ENCODE results near the gene POMT1.
A peak's percentile ranks its signal among the peaks of the same experiment; 100 is the strongest.

POMT1 gene

DNA sequence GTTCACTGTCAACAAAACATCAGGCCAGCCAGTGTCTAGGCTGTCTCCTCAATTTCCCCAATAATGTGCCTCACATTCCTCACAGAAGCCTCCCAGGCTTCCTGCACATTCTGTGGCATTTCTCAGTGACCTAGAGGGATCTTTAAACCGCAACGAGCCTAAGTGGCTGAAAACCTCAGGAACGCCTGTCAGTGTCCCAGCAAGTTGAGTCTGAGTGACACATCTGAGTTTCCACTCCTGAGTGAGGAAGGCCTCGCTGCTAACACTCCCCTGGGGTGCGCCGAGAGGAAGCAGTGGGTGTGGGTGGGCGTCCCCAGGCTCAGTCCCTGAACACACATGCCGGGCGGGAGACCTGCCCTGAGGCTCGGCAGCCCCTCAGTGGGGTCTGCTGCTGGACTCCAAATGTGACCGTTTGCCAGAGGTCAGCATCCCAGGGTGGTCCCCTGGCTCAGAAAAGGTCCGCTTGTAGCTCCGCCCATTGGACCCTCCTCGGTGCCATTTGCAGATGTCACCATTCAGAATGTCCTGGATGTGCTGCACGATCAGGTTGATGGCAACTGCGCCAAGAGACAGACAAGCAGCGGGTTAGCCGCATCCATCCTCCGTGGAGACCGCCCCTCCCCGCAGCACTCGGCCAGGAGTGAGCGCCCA is 22.1 kb downstream of the POMT1 start:
- no peak for DNase-seq (ENCODE audit: low spot score in 2 of 2)
- Mint-ChIP-seq H3K9me3 (no peaks in the 10 kb centered on the region), H3K27ac (ENCODE audit: low read depth) (no peak overlapping the region), H3K4me1 (peaks cover 1% of the 10 kb centered on the region), H3K27me3 (no peaks in the 10 kb centered on the region), H3K36me3 (ENCODE audit: insufficient read depth) (peaks cover 35% of the 10 kb centered on the region), H3K4me3 (no peak overlapping the region)
- no peak for ATAC-seq (replicated peaks; ENCODE audit: extremely low read depth, poor library complexity, severe bottlenecking)

- H3K9me3 Mint-ChIP-seq: no peaks in the 10 kb centered on the region
- ATAC-seq (replicated peaks; ENCODE audit: extremely low read depth, poor library complexity, severe bottlenecking) (no peak), DNase-seq (ENCODE audit: low spot score in 2 of 2) (no peak)
- H3K4me1 Mint-ChIP-seq: peaks cover 4% of the 10 kb centered on the region
- H3K4me3 Mint-ChIP-seq: no peak overlapping the region
- no peaks in the 10 kb centered on the region for H3K27me3 Mint-ChIP-seq
- peaks cover 35% of the 10 kb centered on the region for H3K36me3 Mint-ChIP-seq (ENCODE audit: insufficient read depth)
- H3K27ac Mint-ChIP-seq (ENCODE audit: low read depth): no peak overlapping the region
Observed at GRCh38 chr9:131525643-131526565, 23.2 kb downstream of the POMT1 start.

- ATAC-seq (replicated peaks; ENCODE audit: extremely low read depth, poor library complexity, severe bottlenecking) (no peak), DNase-seq (ENCODE audit: low spot score in 2 of 2) (no peak)
- Mint-ChIP-seq H3K27me3 (no peaks in the 10 kb centered on the region), H3K36me3 (ENCODE audit: insufficient read depth) (peaks cover 29% of the 10 kb centered on the region), H3K4me1 (peaks cover 4% of the 10 kb centered on the region), H3K4me3 (peak overlapping the region; percentile 44), H3K27ac (ENCODE audit: low read depth) (no peak overlapping the region), H3K9me3 (no peaks in the 10 kb centered on the region)
Observed at GRCh38 chr9:131528186-131528585, 25.5 kb downstream of the POMT1 start.

- Mint-ChIP-seq H3K4me1 (peaks cover 4% of the 10 kb centered on the region), H3K4me3 (peak overlapping the region; percentile 69), H3K27ac (ENCODE audit: low read depth) (no peak overlapping the region), H3K27me3 (no peaks in the 10 kb centered on the region), H3K9me3 (no peaks in the 10 kb centered on the region), H3K36me3 (ENCODE audit: insufficient read depth) (peaks cover 27% of the 10 kb centered on the region)
- DNase-seq (ENCODE audit: low spot score in 2 of 2): no peak
- ATAC-seq (replicated peaks; ENCODE audit: extremely low read depth, poor library complexity, severe bottlenecking): no peak
Observed at GRCh38 chr9:131528886-131529505, 26.3 kb downstream of the POMT1 start.

GRCh38 chr9:131529597-131530545 is 27.2 kb downstream of the POMT1 start:
- Mint-ChIP-seq H3K9me3 (no peaks in the 10 kb centered on the region), H3K4me1 (peaks cover 10% of the 10 kb centered on the region), H3K27ac (ENCODE audit: low read depth) (peak overlapping the region; percentile 65), H3K27me3 (no peaks in the 10 kb centered on the region), H3K4me3 (peak overlapping the region; percentile 69), H3K36me3 (ENCODE audit: insufficient read depth) (peaks cover 22% of the 10 kb centered on the region)
- no peak for DNase-seq (ENCODE audit: low spot score in 2 of 2)
- no peak for ATAC-seq (replicated peaks; ENCODE audit: extremely low read depth, poor library complexity, severe bottlenecking)

DNA sequence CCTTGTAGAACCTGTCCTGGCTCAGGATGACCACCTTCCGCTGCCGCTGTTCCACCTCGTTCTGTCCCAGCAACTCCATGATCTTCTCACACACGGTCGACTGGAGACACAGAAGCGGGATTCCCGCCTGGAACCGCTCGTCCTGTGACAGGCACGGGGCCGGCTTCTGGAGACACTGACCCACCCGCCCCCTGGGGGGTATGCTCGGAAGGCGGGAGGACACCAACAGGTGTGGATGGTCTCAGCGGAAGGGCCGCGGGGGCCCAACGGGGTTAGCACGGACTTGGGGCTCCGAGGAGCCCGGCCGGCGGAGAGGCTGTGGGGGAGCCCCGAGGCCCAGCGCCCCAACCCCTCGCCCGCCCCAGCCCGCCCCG is 27.8 kb downstream of the POMT1 start:
- Mint-ChIP-seq H3K36me3 (ENCODE audit: insufficient read depth) (peaks cover 22% of the 10 kb centered on the region), H3K27ac (ENCODE audit: low read depth) (no peak overlapping the region), H3K4me3 (peak overlapping the region; percentile 69), H3K27me3 (no peaks in the 10 kb centered on the region), H3K9me3 (no peaks in the 10 kb centered on the region), H3K4me1 (peaks cover 12% of the 10 kb centered on the region)
- no peak for DNase-seq (ENCODE audit: low spot score in 2 of 2)
- peak; percentile 11 for ATAC-seq (replicated peaks; ENCODE audit: extremely low read depth, poor library complexity, severe bottlenecking)

DNA sequence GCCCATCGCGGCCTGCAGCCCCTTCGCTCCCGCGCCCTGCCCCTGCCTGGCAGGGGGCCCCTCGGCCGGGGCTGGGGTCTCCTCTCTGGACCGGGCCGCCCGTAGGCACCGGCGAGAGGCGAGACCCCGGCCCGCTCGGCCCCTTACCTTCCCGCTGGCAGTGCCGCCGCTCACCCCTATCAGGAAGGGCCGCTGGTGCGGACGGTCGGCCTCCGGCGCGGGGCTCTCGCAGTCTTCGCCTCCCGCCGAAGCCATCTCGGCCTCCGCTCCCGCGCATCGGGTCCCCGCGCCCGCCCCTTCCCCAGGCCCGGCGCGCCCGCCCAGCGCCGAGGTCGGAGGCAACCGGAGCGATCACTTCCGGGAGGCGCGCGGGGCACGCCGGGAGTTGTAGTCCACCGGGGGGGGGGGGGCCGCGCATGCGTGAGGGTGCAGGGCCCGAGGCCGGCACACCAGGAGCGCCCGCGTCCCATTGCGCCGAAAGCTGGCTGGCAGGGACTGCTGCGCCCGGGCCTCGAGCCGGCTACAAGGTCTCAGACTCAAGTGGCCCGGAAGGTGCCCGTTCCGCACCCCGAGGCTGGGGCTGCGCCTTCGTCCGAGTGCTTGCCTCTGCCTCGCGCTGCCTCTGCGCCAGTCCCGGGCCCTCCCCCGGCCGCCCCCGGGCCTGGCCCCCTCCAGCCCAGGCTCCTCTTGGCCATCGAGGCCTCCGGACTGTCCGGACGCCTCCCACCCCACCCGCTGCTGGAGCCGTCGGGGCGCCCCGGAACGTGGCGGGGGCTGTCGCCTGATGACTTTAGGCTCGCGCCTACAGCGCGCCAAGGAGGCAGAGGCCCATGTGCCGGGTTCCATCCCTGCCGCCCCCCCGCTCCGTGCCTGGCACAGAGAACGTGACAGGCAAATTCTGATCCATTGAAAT is 28.5 kb downstream of the POMT1 start, which contains the start of gene UCK1:
Gene UCK1, minus strand, starts transcription at position 344 of the 913 bp plus-strand sequence. Its CDS starts 89 bp downstream, at position 255.
- no peaks in the 10 kb centered on the region for H3K27me3 Mint-ChIP-seq
- H3K4me3 Mint-ChIP-seq: peak within 1 kb of the TSS; percentile 69
- H3K9me3 Mint-ChIP-seq: no peaks in the 10 kb centered on the region
- H3K27ac Mint-ChIP-seq (ENCODE audit: low read depth): peak within 1 kb of the TSS; percentile 65
- ATAC-seq (replicated peaks; ENCODE audit: extremely low read depth, poor library complexity, severe bottlenecking) (peak; percentile 94), DNase-seq (ENCODE audit: low spot score in 2 of 2) (peak; percentile 38 to 49)
- H3K4me1 Mint-ChIP-seq: peaks cover 12% of the 10 kb centered on the region
- peaks cover 22% of the 10 kb centered on the region for H3K36me3 Mint-ChIP-seq (ENCODE audit: insufficient read depth)

DNA sequence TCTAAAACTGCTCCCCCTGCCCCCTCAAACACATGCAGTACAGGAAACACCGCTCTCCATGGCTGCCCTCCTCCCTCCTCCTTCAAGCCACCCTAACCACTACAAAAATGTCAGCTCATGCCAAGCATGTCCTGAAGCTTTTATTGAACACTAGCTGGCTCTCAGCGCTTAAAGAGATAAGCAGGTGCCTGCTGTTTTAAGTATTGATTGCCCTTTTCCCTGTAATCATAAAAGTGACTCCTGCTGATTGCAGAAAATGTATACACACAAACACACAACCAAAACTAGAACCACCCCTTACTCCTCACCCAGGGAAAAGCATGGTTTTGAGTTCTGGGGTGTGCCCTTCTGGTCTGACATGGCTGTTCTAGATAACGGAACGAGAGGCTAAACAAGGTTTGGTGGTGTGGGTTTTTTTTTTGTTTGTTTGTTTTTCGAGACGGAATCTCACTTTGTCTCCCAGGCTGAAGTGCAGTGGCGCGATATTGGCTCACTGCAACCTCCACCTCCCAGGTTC is 32.1 kb downstream of the POMT1 start:
- DNase-seq (ENCODE audit: low spot score in 2 of 2) (no peak), ATAC-seq (replicated peaks; ENCODE audit: extremely low read depth, poor library complexity, severe bottlenecking) (no peak)
- peaks cover 16% of the 10 kb centered on the region for H3K4me1 Mint-ChIP-seq
- H3K36me3 Mint-ChIP-seq (ENCODE audit: insufficient read depth): peaks cover 5% of the 10 kb centered on the region
- no peak overlapping the region for H3K4me3 Mint-ChIP-seq
- H3K27me3 Mint-ChIP-seq: no peaks in the 10 kb centered on the region
- H3K9me3 Mint-ChIP-seq: no peaks in the 10 kb centered on the region
- H3K27ac Mint-ChIP-seq (ENCODE audit: low read depth): no peak overlapping the region

DNA sequence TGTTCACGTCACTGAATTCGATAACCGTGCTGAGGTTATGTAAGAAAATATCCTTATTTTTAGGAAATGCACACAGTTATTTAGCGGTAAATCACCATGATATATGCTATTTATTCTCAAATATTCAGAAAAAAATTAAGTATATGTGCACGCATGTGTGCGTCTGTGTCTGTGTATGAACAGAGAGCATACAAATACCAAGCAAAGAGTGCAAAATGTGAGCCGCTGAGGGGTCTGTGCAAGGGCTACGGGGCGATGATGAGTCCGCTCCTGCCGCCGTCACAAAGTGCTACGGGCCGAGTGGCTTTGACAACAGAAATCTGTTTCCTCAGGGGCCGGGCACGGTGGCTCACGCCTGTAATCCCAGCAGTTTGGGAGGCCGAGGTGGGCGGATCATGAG is 35.2 kb downstream of the POMT1 start:
- Mint-ChIP-seq H3K27ac (ENCODE audit: low read depth) (no peak overlapping the region), H3K36me3 (ENCODE audit: insufficient read depth) (peaks cover 5% of the 10 kb centered on the region), H3K27me3 (no peaks in the 10 kb centered on the region), H3K4me3 (no peak overlapping the region), H3K4me1 (peaks cover 18% of the 10 kb centered on the region), H3K9me3 (peaks cover 6% of the 10 kb centered on the region)
- ATAC-seq (replicated peaks; ENCODE audit: extremely low read depth, poor library complexity, severe bottlenecking): no peak
- no peak for DNase-seq (ENCODE audit: low spot score in 2 of 2)

- no peak for DNase-seq (ENCODE audit: low spot score in 2 of 2)
- peaks cover 6% of the 10 kb centered on the region for H3K9me3 Mint-ChIP-seq
- H3K4me1 Mint-ChIP-seq: peaks cover 17% of the 10 kb centered on the region
- H3K27ac Mint-ChIP-seq (ENCODE audit: low read depth): peak overlapping the region; percentile 35
- peaks cover 5% of the 10 kb centered on the region for H3K36me3 Mint-ChIP-seq (ENCODE audit: insufficient read depth)
- no peak overlapping the region for H3K4me3 Mint-ChIP-seq
- ATAC-seq (replicated peaks; ENCODE audit: extremely low read depth, poor library complexity, severe bottlenecking): peak; percentile 85
- no peaks in the 10 kb centered on the region for H3K27me3 Mint-ChIP-seq
Observed at GRCh38 chr9:131539223-131539923, 36.7 kb downstream of the POMT1 start.
